HEK293 (cell line): ENCODE measurements around the gene FAM118B.

ENCODE experiments used
- CTCF ChIA-PET: fragments of 350-600 bp; formaldehyde crosslinking; extraction: SDS; loops from one replicate; lab custom pipeline; 2021; ENCODE audit warnings: antibody characterized with exemption; lab: Yijun Ruan, JAX
- POLR2A ChIA-PET: fragments of 300-600 bp; formaldehyde crosslinking; extraction: SDS; loops from one replicate; lab custom pipeline; 2020; ENCODE audit warnings: antibody characterized with exemption, inconsistent platforms; lab: Yijun Ruan, JAX
- H3K27ac ChIP-seq: fragments of 200-500 bp; sonication (Bioruptor generic); 2 replicates; pipeline ENCODE4 v1.5.1; 2014; ENCODE audit warnings: low read depth, low read length, control low read depth, inconsistent platforms; ENCODE audit errors: extremely low read depth
- H3K36me3 ChIP-seq, 2 experiments: fragments of 200-500 bp in 1 of 2; sonication (Bioruptor generic) in 1 of 2; 1 replicate in 1 of 2; 2 replicates in 1 of 2; pipeline ENCODE4 v1.5.1; 2014 to 2017; ENCODE audit warnings: inconsistent platforms in 2 of 2, low read length in 2 of 2; ENCODE audit not compliant: control insufficient read depth in 2 of 2, insufficient read depth in 1 of 2
- H3K4me1 ChIP-seq: fragments of 200-500 bp; sonication (Bioruptor generic); 2 replicates; pipeline ENCODE4 v1.5.1; 2014; ENCODE audit warnings: mild to moderate bottlenecking, low read length, inconsistent platforms; ENCODE audit not compliant: control insufficient read depth, insufficient read depth
- H3K4me3 ChIP-seq: 2 replicates; pipeline ENCODE4 v1.5.1; 2011; ENCODE audit warnings: low read depth, mild to moderate bottlenecking, control low read depth, low read length, moderate library complexity
- H3K9me3 ChIP-seq: fragments of 200-500 bp; sonication (Bioruptor generic); 2 replicates; pipeline ENCODE4 v1.5.1; 2014; ENCODE audit warnings: low read depth, low read length, inconsistent platforms; ENCODE audit not compliant: control insufficient read depth, insufficient read depth
- GLI4 ChIP-seq: fragments of 450-650 bp; formaldehyde crosslinking; IDR thresholded peaks from 2 replicates; pipeline ENCODE4 v1.5.1; 2016; ENCODE audit warnings: missing biosample characterization, missing genetic modification characterization
- GLIS1 ChIP-seq: fragments of 450-650 bp; formaldehyde crosslinking; IDR thresholded peaks from 2 replicates; pipeline ENCODE4 v1.5.1; 2016; ENCODE audit warnings: missing biosample characterization, missing genetic modification characterization
- GLIS2 ChIP-seq: fragments of 450-650 bp; formaldehyde crosslinking; IDR thresholded peaks from 2 replicates; pipeline ENCODE4 v1.5.1; 2016; ENCODE audit warnings: missing biosample characterization, missing genetic modification characterization
- KLF1 ChIP-seq: fragments of 450-650 bp; formaldehyde crosslinking; IDR thresholded peaks from 2 replicates; pipeline ENCODE4 v1.5.1; 2016; ENCODE audit warnings: missing biosample characterization, missing genetic modification characterization
- MYNN ChIP-seq: fragments of 450-650 bp; formaldehyde crosslinking; IDR thresholded peaks from 2 replicates; pipeline ENCODE4 v1.5.1; 2016; ENCODE audit warnings: missing biosample characterization, missing genetic modification characterization, borderline replicate concordance
- REPIN1 ChIP-seq: fragments of 450-650 bp; formaldehyde crosslinking; IDR thresholded peaks from 2 replicates; pipeline ENCODE4 v1.5.1; 2017; ENCODE audit warnings: missing biosample characterization, missing genetic modification characterization, low read depth
- SCRT1 ChIP-seq: fragments of 450-650 bp; formaldehyde crosslinking; IDR thresholded peaks from 2 replicates; pipeline ENCODE4 v1.5.1; 2016; ENCODE audit warnings: missing biosample characterization, missing genetic modification characterization, borderline replicate concordance
- WT1 ChIP-seq: fragments of 450-650 bp; formaldehyde crosslinking; IDR thresholded peaks from 2 replicates; pipeline ENCODE4 v1.5.1; 2016; ENCODE audit warnings: missing biosample characterization, missing genetic modification characterization
- ZBTB1 ChIP-seq: fragments of 450-650 bp; formaldehyde crosslinking; IDR thresholded peaks from 2 replicates; pipeline ENCODE4 v1.5.1; 2016; ENCODE audit warnings: missing biosample characterization, missing genetic modification characterization
- ZBTB49 ChIP-seq: fragments of 450-650 bp; formaldehyde crosslinking; IDR thresholded peaks from 2 replicates; pipeline ENCODE4 v1.5.1; 2016; ENCODE audit warnings: missing biosample characterization, missing genetic modification characterization, low read depth
- ZNF140 ChIP-seq: fragments of 450-650 bp; formaldehyde crosslinking; IDR thresholded peaks from 2 replicates; pipeline ENCODE4 v1.5.1; 2016; ENCODE audit warnings: missing biosample characterization, missing genetic modification characterization
- ZNF157 ChIP-seq: fragments of 450-650 bp; formaldehyde crosslinking; IDR thresholded peaks from 2 replicates; pipeline ENCODE4 v1.5.1; 2016; ENCODE audit warnings: missing biosample characterization, missing genetic modification characterization
- ZNF175 ChIP-seq: fragments of 450-650 bp; formaldehyde crosslinking; IDR thresholded peaks from 2 replicates; pipeline ENCODE4 v1.5.1; 2016; ENCODE audit warnings: missing biosample characterization, missing genetic modification characterization
- ZNF223 ChIP-seq: fragments of 450-650 bp; formaldehyde crosslinking; IDR thresholded peaks from 2 replicates; pipeline ENCODE4 v1.5.1; 2016; ENCODE audit warnings: missing biosample characterization, missing genetic modification characterization
- ZNF248 ChIP-seq: fragments of 450-650 bp; formaldehyde crosslinking; IDR thresholded peaks from 2 replicates; pipeline ENCODE4 v1.5.1; 2017; ENCODE audit warnings: missing biosample characterization, missing genetic modification characterization
- ZNF350 ChIP-seq: fragments of 450-650 bp; formaldehyde crosslinking; IDR thresholded peaks from 2 replicates; pipeline ENCODE4 v1.5.0; 2017; ENCODE audit warnings: missing biosample characterization, mild to moderate bottlenecking, missing genetic modification characterization
- ZNF433 ChIP-seq: fragments of 450-650 bp; formaldehyde crosslinking; IDR thresholded peaks from 2 replicates; pipeline ENCODE4 v1.5.1; 2016; ENCODE audit warnings: missing biosample characterization, missing genetic modification characterization, low read depth
- ZNF521 ChIP-seq: fragments of 450-650 bp; formaldehyde crosslinking; IDR thresholded peaks from 2 replicates; pipeline ENCODE4 v1.5.1; 2017; ENCODE audit warnings: missing biosample characterization, mild to moderate bottlenecking, missing genetic modification characterization
- ZNF548 ChIP-seq: fragments of 450-650 bp; formaldehyde crosslinking; IDR thresholded peaks from 2 replicates; pipeline ENCODE4 v1.5.1; 2016; ENCODE audit warnings: missing biosample characterization, missing genetic modification characterization
- ZNF600 ChIP-seq: fragments of 450-650 bp; formaldehyde crosslinking; IDR thresholded peaks from 2 replicates; pipeline ENCODE4 v1.5.1; 2016; ENCODE audit warnings: missing biosample characterization, missing genetic modification characterization
- ZNF670 ChIP-seq: fragments of 450-650 bp; formaldehyde crosslinking; IDR thresholded peaks from 2 replicates; pipeline ENCODE4 v1.5.1; 2016; ENCODE audit warnings: missing biosample characterization, missing genetic modification characterization, low read depth
- ZNF777 ChIP-seq: fragments of 450-650 bp; formaldehyde crosslinking; IDR thresholded peaks from 2 replicates; pipeline ENCODE4 v1.5.1; 2017; ENCODE audit warnings: missing biosample characterization, missing genetic modification characterization, borderline replicate concordance
- ZNF837 ChIP-seq: fragments of 450-650 bp; formaldehyde crosslinking; IDR thresholded peaks from 2 replicates; pipeline ENCODE4 v1.5.1; 2016; ENCODE audit warnings: missing biosample characterization, missing genetic modification characterization
- TF ChIP-seq, protein P1 (sequence below): fragments of 450-650 bp; formaldehyde crosslinking; IDR thresholded peaks from 2 replicates; pipeline ENCODE4 v1.5.1; 2016; ENCODE audit warnings: missing biosample characterization, missing genetic modification characterization
- TF ChIP-seq, protein P2 (sequence below): fragments of 450-650 bp; formaldehyde crosslinking; IDR thresholded peaks from 2 replicates; pipeline ENCODE4; 2016; ENCODE audit warnings: missing biosample characterization, missing genetic modification characterization
- TF ChIP-seq, protein P3 (sequence below): fragments of 450-650 bp; formaldehyde crosslinking; IDR thresholded peaks from 2 replicates; pipeline ENCODE4 v1.5.1; 2016; ENCODE audit warnings: missing biosample characterization, missing genetic modification characterization

FAM118B gene

DNA sequence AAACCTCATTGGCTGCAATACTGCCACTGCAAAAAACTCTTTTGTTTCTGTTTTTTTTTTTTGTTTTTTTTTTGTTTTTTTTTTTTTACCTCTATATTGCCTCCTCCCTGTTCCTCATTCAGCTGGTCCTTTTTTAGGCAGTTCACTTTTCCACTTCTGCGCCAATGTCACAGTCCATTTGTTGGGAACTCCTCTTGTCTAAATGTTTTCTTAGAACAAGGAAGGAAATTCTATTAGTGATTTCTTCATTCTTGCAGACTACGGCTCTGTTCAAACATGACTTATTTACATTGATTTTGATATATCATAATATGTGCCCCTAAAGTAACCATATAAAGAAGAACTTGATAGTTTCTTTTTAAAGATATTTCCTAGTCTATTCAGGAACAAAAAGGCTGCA, 2.9 kb downstream of the FAM118B start (continued):
- TF ChIP-seq GLIS2 (no peak), ZNF600 (tag by site-specific recombination) (no peak), ZNF175 (tag by site-specific recombination) (no peak), GLIS1 (tag by site-specific recombination) (no peak)

- TF ChIP-seq, protein P1, sequence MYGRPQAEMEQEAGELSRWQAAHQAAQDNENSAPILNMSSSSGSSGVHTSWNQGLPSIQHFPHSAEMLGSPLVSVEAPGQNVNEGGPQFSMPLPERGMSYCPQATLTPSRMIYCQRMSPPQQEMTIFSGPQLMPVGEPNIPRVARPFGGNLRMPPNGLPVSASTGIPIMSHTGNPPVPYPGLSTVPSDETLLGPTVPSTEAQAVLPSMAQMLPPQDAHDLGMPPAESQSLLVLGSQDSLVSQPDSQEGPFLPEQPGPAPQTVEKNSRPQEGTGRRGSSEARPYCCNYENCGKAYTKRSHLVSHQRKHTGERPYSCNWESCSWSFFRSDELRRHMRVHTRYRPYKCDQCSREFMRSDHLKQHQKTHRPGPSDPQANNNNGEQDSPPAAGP = no peak
- TF ChIP-seq GLI4 (tag by site-specific recombination) (no peak), ZNF248 (no peak), KLF1 (tag by site-specific recombination) (no peak), ZNF548 (no peak), ZBTB1 (tag by site-specific recombination) (no peak), SCRT1 (tag by site-specific recombination) (no peak), ZNF140 (tag by site-specific recombination) (no peak)
- TF ChIP-seq, protein P2, sequence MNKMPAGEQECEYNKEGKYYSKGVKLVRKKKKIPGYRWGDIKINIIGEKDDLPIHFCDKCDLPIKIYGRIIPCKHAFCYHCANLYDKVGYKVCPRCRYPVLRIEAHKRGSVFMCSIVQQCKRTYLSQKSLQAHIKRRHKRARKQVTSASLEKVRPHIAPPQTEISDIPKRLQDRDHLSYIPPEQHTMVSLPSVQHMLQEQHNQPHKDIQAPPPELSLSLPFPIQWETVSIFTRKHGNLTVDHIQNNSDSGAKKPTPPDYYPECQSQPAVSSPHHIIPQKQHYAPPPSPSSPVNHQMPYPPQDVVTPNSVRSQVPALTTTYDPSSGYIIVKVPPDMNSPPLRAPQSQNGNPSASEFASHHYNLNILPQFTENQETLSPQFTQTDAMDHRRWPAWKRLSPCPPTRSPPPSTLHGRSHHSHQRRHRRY (tag by site-specific recombination) = no peak
- Histone ChIP-seq H3K36me3 (peaks cover 0 to 6% of the 10 kb centered on the region in 2 experiments; a peak in 1 of 3 replicates), H3K27ac (no peak overlapping the region), H3K4me1 (peaks cover 5% of the 10 kb centered on the region; the same call in 1 of the 2 replicates), H3K9me3 (no peaks in the 10 kb centered on the region), H3K4me3 (no peak overlapping the region)
- POLR2A ChIA-PET = no interaction called here
- CTCF ChIA-PET = no interaction called here
Measured at GRCh38 chr11:126214841-126215240, 3.3 kb downstream of the FAM118B start.

GRCh38 chr11:126216526-126217305, 5.1 kb downstream of the FAM118B start:
- POLR2A ChIA-PET = no interaction called here
- TF ChIP-seq ZNF777 (tag by site-specific recombination) = no peak
- TF ChIP-seq REPIN1 = no peak
- TF ChIP-seq ZNF223 (tag by site-specific recombination) = no peak
- TF ChIP-seq, protein P3, sequence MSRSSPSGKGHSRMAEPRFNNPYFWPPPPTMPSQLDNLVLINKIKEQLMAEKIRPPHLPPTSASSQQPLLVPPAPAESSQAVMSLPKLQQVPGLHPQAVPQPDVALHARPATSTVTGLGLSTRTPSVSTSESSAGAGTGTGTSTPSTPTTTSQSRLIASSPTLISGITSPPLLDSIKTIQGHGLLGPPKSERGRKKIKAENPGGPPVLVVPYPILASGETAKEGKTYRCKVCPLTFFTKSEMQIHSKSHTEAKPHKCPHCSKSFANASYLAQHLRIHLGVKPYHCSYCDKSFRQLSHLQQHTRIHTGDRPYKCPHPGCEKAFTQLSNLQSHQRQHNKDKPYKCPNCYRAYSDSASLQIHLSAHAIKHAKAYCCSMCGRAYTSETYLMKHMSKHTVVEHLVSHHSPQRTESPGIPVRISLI (tag by site-specific recombination) = no peak
- TF ChIP-seq ZNF157 (tag by site-specific recombination) = no peak
- TF ChIP-seq WT1 = no peak
- TF ChIP-seq MYNN (tag by site-specific recombination) = no peak
- TF ChIP-seq ZNF521 = no peak
- no peak for TF ChIP-seq ZBTB49
- no peak for TF ChIP-seq ZNF837 (tag by site-specific recombination)
- no peak for TF ChIP-seq ZNF433 (tag by site-specific recombination)
- no peak for TF ChIP-seq ZNF670
- no peak for TF ChIP-seq ZNF350 (tag by site-specific recombination)
- CTCF ChIA-PET = interaction anchor here (0.7 kb wide), 1 partner anchor 1040 kb away, joined by 3 read pairs; no protein-coding TSS in a partner anchor

More at GRCh38 chr11:126216526-126217305, 5.1 kb downstream of the FAM118B start:
- H3K36me3 ChIP-seq = no peaks in the 10 kb centered on the region
- H3K9me3 ChIP-seq = no peaks in the 10 kb centered on the region
- no peak overlapping the region for H3K27ac ChIP-seq
- no peak overlapping the region for H3K4me3 ChIP-seq
- peaks cover 5% of the 10 kb centered on the region; the same call in 1 of the 2 replicates for H3K4me1 ChIP-seq
